Stomach (tissue), 9 donors: ENCODE measurements around the gene ADD2. TPM values are rescaled to one million over a fixed set of nuclear protein-coding genes. Genes with fewer than 3 reads are reported as not detected.

Source experiments
- DNase-seq, 2 donors: peaks; one replicate each; pipeline versions ENCODE4 v3.0.0 to v3.0.0-alpha.2; 2013 to 2019
- H3K27ac ChIP-seq, 5 donors: fragments of 200-600 bp in 4 of 5; sonication (generic) in 4 of 5; one replicate each; pipeline ENCODE4 v1.5.1; 2013 to 2019; ENCODE audit warnings: mild to moderate bottlenecking in 1 of 5, moderate library complexity in 1 of 5
- H3K27me3 ChIP-seq, 3 donors: fragments of 200-600 bp; sonication (generic); one replicate each; pipeline ENCODE4 v1.5.1; 2017 to 2019; ENCODE audit warnings: mixed run types in 1 of 3
- H3K36me3 ChIP-seq, 4 donors: fragments of 200-600 bp; sonication (generic); 1 replicate in 3 of 4; 2 replicates in 1 of 4; pipeline ENCODE4 v1.5.1; 2016 to 2019
- H3K4me1 ChIP-seq, 4 donors: fragments of 200-600 bp; sonication (generic); one replicate each; pipeline ENCODE4 v1.5.1; 2016 to 2019
- H3K4me3 ChIP-seq, 4 donors: fragments of 200-600 bp; sonication (generic) in 3 of 4; one replicate each; pipeline ENCODE4 v1.5.1; 2016 to 2019; ENCODE audit warnings: mild to moderate bottlenecking in 1 of 4
- H3K9me3 ChIP-seq, 4 donors: fragments of 200-600 bp; sonication (generic); one replicate each; pipeline ENCODE4 v1.5.1; 2016 to 2019
- CTCF ChIP-seq, 7 experiments: fragments of 450-650 bp in 4 of 7; fragments of 200-600 bp in 3 of 7; sonication (generic) in 3 of 7; IDR thresholded peaks; one replicate each; pipeline ENCODE4 v1.5.1; 2016 to 2019; ENCODE audit warnings: antibody characterized with exemption in 7 of 7, control low read depth in 2 of 7, mild to moderate bottlenecking in 1 of 7
- EP300 ChIP-seq: sonication (generic); formaldehyde crosslinking; IDR thresholded peaks from one replicate; pipeline ENCODE4 v1.6.1; 2017; ENCODE audit warnings: antibody characterized with exemption
- POLR2A ChIP-seq, 4 donors: fragments of 450-650 bp; IDR thresholded peaks; one replicate each; pipeline ENCODE4 v1.6.1; 2016; ENCODE audit warnings: antibody characterized with exemption in 4 of 4, control low read depth in 2 of 4, mild to moderate bottlenecking in 1 of 4, moderate library complexity in 1 of 4
- POLR2AphosphoS5 ChIP-seq, 3 donors: sonication (generic); formaldehyde crosslinking; IDR thresholded peaks; one replicate each; pipeline ENCODE4 v1.6.1; 2016; ENCODE audit warnings: antibody characterized with exemption in 3 of 3
- WGBS, 5 donors: extraction: QIAGEN DNeasy Blood & Tissue Kit in 3 of 5; methylation state at CpG; one replicate each; pipeline versions ENCODE4 v1.1.5 to v1.1.7; 2013 to 2018; 5-methylcytosine and 5-hydroxymethylcytosine counted together
- intact Hi-C: fragments of 100-400 bp; cut with DNase I; formaldehyde crosslinking; loops from one replicate; pipeline ENCODE4 v1.15.1; 2023; ENCODE audit warnings: low total_unique reads
- polyA plus RNA-seq, 3 donors: library from polyadenylated mRNA; stranded (reverse); fragments of 200-250 nt; gene quantifications; one replicate each; pipeline ENCODE4 v1.2.3, GENCODE V29; 2013
- total RNA-seq, 5 donors: library from RNA; depleted of rRNA; stranded (reverse); fragments of >200 nt; gene quantifications; one replicate each; pipeline versions ENCODE4 v1.1.0 to v1.2.3, GENCODE V29; 2014 to 2016
- donor health status: healthy with polysubstance abuse.
- donor health status: Bipolar disorder and iron deficiency.
- donor health status: healthy.

ADD2 gene
- total and polyA plus RNA-seq, 8 donors, result 0.12 to 5.5 (median 1.5) TPM; not detected in 2

- DNase-seq, result no peak
- H3K27me3 ChIP-seq, result no peaks in the 10 kb centered on the region
- H3K36me3 ChIP-seq, result no peaks in the 10 kb centered on the region
- H3K9me3 ChIP-seq, result no peaks in the 10 kb centered on the region
- H3K4me1 ChIP-seq, result no peaks in the 10 kb centered on the region
- intact Hi-C loops, result no loop called here
- H3K27ac ChIP-seq, result no peak overlapping the region
- H3K4me3 ChIP-seq, result no peak overlapping the region
- WGBS, 5 donors, result 59 to 83% (median 74%) methylated on average over 3 of the region's 3 CpGs
- TF ChIP-seq EP300 (no peak), POLR2AphosphoS5 (IDR thresholded peaks at IDR 0.05) (no peak), CTCF (IDR thresholded peaks at IDR 0.05) (no peak), POLR2A (IDR thresholded peaks at IDR 0.05) (no peak)
Measured at GRCh38 chr2:70670626-70671025, 97.4 kb downstream of the ADD2 start.

- intact Hi-C loops, result no loop called here
- no peaks in the 10 kb centered on the region for H3K9me3 ChIP-seq
- DNase-seq, result no peak
- no peaks in the 10 kb centered on the region for H3K27me3 ChIP-seq
- no peak overlapping the region for H3K27ac ChIP-seq
- WGBS, 5 donors, result 74 to 92% (median 79%) methylated on average over 1 of the region's 1 CpG
- H3K4me3 ChIP-seq, result no peak overlapping the region
- H3K36me3 ChIP-seq, result no peaks in the 10 kb centered on the region
- H3K4me1 ChIP-seq, result no peaks in the 10 kb centered on the region
- TF ChIP-seq CTCF (IDR thresholded peaks at IDR 0.05) (no peak), EP300 (no peak)
Measured at GRCh38 chr2:70670202-70670601, 97.8 kb downstream of the ADD2 start.

- H3K9me3 ChIP-seq, result no peaks in the 10 kb centered on the region
- H3K4me1 ChIP-seq, result no peaks in the 10 kb centered on the region
- WGBS, 5 donors, result 76 to 86% (median 80%) methylated on average over 4 of the region's 4 CpGs
- H3K4me3 ChIP-seq, result no peak overlapping the region
- no peak overlapping the region for H3K27ac ChIP-seq
- DNase-seq, result no peak
- H3K27me3 ChIP-seq, result no peaks in the 10 kb centered on the region
- no peaks in the 10 kb centered on the region for H3K36me3 ChIP-seq
- TF ChIP-seq CTCF (IDR thresholded peaks at IDR 0.05) (no peak), EP300 (no peak), POLR2A (IDR thresholded peaks at IDR 0.05) (no peak), POLR2AphosphoS5 (IDR thresholded peaks at IDR 0.05) (no peak)
- intact Hi-C loops, result no loop called here
Measured at GRCh38 chr2:70668911-70669310, 99.1 kb downstream of the ADD2 start.

GRCh38 chr2:70668432-70668831, 99.6 kb downstream of the ADD2 start:
- intact Hi-C loops, result no loop called here
- Histone ChIP-seq H3K27me3 (no peaks in the 10 kb centered on the region), H3K4me1 (no peaks in the 10 kb centered on the region), H3K27ac (no peak overlapping the region), H3K4me3 (no peak overlapping the region), H3K36me3 (no peaks in the 10 kb centered on the region), H3K9me3 (no peaks in the 10 kb centered on the region)
- DNase-seq, result no peak
- 68 to 75% (median 70%) methylated on average over 3 of the region's 3 CpGs for WGBS, 5 donors
- TF ChIP-seq POLR2AphosphoS5 (IDR thresholded peaks at IDR 0.05) (no peak), CTCF (IDR thresholded peaks at IDR 0.05) (no peak), POLR2A (IDR thresholded peaks at IDR 0.05) (no peak), EP300 (no peak)
